ENCODE results near the gene PPP1R14B. TPM values are rescaled to one million over a fixed set of nuclear protein-coding genes. Genes with fewer than 3 reads are reported as not detected.

Gene PPP1R14B
- total and polyA plus RNA-seq, 2 donors = 31.6 to 62.8 TPM

GRCh38 chr11:64285885-64286800 is 39.4 kb upstream of the PPP1R14B start:
- 25% methylated on average over 40 of the region's 40 CpGs for WGBS
- Histone ChIP-seq H3K4me1 (ENCODE audit: insufficient read depth) (no peaks in the 10 kb centered on the region), H3K36me3 (ENCODE audit: insufficient read depth) (no peaks in the 10 kb centered on the region), H3K4me3 (ENCODE audit: low read depth, low read length) (peak overlapping the region; percentile 75), H3K27ac (ENCODE audit: low read depth) (no peak overlapping the region)
- DNase-seq (ENCODE audit: extremely low spot score) = no peak

DNA sequence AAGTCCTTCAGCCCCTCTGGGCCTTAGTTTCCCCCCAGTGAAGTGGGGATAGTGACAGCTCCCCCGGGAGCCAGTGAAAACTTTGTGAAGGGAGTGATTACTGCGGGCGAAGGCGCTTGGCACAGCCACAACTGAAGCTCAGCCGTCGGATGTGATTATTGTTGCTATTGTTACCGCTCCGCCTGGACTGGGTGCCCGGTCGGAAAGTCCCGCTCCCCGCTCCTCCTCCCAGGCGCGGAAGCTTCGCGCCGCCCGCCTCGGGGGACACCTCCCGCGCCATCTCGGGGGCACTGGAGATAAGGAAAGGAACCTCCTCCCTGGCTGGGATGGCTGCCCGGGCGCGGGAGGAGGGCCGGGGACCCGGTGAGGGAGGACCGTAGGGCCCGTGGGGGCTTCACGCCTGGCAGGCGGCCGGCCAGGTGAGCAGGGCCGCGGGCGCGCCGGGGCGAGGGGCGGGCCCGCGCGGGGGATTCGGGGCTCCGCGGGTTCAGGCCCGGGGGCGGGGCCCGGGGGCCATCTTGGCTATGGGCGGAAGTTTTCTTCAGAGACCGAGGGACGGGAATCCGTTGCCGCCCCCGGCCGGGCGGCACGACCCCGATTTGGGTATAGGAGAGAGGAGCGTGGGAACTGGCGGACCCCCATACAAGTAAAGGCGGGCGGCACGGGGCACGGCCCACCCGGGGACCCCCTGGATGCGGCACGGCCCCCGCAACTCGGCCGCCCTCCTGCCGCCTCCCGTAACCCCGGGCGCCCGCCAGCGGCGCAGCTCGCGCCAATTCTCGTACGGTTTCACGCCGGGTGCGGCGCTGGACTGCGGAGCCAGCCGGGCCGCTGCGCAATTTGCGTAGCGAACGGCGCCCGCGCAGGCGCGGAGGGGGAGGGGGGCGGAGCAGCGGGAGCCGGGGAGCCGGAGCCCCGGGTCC is 38.5 kb upstream of the PPP1R14B start, which contains the start of gene GPR137:
TSS of gene GPR137 (plus strand) at position 887 of the 923 bp plus-strand sequence. CDS start 677 bp downstream, outside the sequence.
- Histone ChIP-seq H3K4me1 (ENCODE audit: insufficient read depth) (no peaks in the 10 kb centered on the region), H3K4me3 (ENCODE audit: low read depth, low read length) (peak within 1 kb of the TSS; percentile 75), H3K36me3 (ENCODE audit: insufficient read depth) (no peaks in the 10 kb centered on the region), H3K27ac (ENCODE audit: low read depth) (peak within 1 kb of the TSS; percentile 96)
- no peak for DNase-seq (ENCODE audit: extremely low spot score)
- under 1% methylated on average over 100 of the region's 102 CpGs for WGBS

GRCh38 chr11:64284048-64284961 is 37.6 kb upstream of the PPP1R14B start, which contains the start of gene BAD:
Gene BAD, minus strand, starts transcription at chr11:64284665. Its CDS starts 297 bp downstream, at chr11:64284368.
- peak within 1 kb of the TSS; percentile 75 for H3K4me3 ChIP-seq (ENCODE audit: low read depth, low read length)
- H3K27ac ChIP-seq (ENCODE audit: low read depth) = peak within 1 kb of the TSS; percentile 96
- no peaks in the 10 kb centered on the region for H3K4me1 ChIP-seq (ENCODE audit: insufficient read depth)
- 3% methylated on average over 44 of the region's 44 CpGs for WGBS
- DNase-seq (ENCODE audit: extremely low spot score) = peak; percentile 88
- no peaks in the 10 kb centered on the region for H3K36me3 ChIP-seq (ENCODE audit: insufficient read depth)

GRCh38 chr11:64283092-64283491 is 36.3 kb upstream of the PPP1R14B start:
- DNase-seq (ENCODE audit: extremely low spot score) = no peak
- H3K4me1 ChIP-seq (ENCODE audit: insufficient read depth) = no peaks in the 10 kb centered on the region
- H3K27ac ChIP-seq (ENCODE audit: low read depth) = no peak overlapping the region
- no peaks in the 10 kb centered on the region for H3K36me3 ChIP-seq (ENCODE audit: insufficient read depth)
- 90% methylated on average over 3 of the region's 3 CpGs for WGBS
- H3K4me3 ChIP-seq (ENCODE audit: low read depth, low read length) = no peak overlapping the region

DNA sequence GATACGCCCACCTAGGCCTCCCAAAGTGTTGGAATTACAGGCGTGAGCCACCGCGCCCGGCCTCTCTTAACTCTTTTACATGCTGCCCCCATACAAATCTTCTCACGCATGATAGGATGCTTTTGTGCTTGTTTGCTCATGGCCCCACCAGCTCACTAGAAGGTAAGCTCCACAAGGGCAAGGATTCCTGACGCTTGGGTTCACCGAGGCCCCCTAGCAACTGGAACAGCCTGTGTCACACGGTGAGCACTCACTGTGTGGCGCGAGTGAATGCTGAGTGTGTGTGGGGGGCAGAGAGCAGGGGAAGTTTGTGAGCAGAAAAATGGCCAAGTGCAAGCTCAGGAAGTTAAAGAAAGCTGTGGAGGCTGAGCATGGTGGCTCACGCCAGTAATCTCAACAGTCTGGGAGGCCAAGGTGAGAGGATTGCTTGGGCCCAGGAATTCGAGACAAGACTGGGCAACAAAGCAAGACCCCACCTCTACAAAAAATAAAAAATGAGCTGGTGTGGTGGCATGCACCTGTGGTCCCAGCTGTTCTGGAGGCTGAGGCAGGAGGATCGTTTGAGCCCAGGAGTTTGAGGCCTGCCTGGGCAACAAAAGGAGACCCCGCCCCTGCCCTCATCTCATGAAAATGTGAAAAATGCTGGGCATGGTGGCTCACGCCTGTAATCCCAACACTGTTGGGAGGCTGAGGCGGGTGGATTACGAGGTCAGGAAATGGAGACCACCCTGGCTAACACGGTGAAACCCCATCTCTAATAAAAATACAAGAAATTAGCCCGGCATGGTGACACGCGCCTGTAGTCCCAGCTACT is 35.4 kb upstream of the PPP1R14B start:
- 94% methylated on average over 22 of the region's 22 CpGs for WGBS
- Histone ChIP-seq H3K27ac (ENCODE audit: low read depth) (no peak overlapping the region), H3K4me3 (ENCODE audit: low read depth, low read length) (no peak overlapping the region), H3K4me1 (ENCODE audit: insufficient read depth) (no peaks in the 10 kb centered on the region), H3K36me3 (ENCODE audit: insufficient read depth) (no peaks in the 10 kb centered on the region)
- no peak for DNase-seq (ENCODE audit: extremely low spot score)

DNA sequence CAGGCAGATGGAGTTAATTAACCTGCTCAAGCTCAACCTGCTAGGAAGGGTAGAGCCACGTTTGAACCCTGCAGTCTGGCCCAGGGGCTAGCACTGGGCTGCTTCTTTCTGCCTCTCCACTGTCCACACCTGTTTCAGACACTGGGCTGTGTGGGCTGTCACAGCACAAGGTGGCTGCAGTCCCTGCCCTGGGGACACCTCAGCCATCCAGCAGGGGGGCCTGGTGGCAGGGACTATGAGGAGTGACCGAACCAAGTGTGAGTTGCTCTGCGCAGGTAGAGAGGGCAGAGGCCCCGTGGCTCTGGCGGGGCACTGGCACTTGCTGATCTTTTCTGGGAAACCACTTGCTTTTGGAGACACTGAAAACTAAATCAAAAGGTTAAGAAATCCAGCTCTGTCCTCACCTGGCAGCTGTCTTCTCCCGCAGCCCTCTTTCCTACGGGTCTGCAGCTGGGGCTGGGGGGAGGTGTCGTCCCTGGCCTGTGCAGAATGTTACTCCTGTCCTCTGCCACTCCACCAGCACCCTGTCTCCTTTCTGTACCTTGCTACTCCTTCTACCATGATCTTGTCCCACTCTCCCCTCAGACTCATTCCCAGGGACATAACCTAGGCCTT is 31.9 kb upstream of the PPP1R14B start:
- H3K4me3 ChIP-seq (ENCODE audit: low read depth, low read length) = no peak overlapping the region
- no peak overlapping the region for H3K27ac ChIP-seq (ENCODE audit: low read depth)
- DNase-seq (ENCODE audit: extremely low spot score) = no peak
- WGBS = 86% methylated on average over 8 of the region's 8 CpGs
- no peaks in the 10 kb centered on the region for H3K36me3 ChIP-seq (ENCODE audit: insufficient read depth)
- no peaks in the 10 kb centered on the region for H3K4me1 ChIP-seq (ENCODE audit: insufficient read depth)

DNA sequence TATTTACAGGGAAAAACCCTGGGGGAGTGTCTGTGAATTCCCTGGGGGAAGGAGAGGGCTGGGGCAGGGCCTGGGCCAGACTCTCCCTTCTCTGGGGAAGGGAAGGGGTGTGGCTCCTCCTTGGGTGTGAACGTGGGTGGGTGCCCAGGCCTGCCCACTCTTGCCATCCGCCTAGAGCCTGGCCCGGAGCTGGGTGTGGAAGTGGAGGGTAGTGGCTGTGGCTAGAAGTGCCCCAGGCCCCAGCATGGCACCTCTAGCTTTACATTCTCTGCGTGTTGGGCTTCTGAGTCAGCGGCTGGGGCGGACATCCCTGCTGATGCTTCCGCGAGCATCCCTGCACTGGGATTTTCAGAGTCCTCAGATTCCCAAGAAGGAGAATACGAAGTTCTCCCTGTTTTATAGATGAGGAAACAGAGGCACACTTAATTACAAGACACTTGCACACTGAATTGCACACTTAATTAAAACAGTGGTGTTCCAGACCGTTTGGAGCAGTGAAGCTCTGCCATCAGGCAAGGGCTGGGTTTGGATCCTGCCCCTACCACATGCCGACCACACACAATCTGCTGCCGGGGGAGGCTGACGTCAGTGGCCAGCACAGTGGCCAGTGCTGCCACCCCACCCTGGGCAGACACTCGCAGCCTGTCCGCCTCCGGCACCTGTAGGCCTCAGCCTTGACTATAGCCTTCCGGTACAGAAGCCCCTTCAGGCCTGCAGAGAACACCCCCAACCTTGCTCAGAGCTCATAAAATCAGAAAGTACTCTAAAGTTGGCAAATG is 30.1 kb upstream of the PPP1R14B start:
- WGBS = 78% methylated on average over 17 of the region's 17 CpGs
- no peaks in the 10 kb centered on the region for H3K4me1 ChIP-seq (ENCODE audit: insufficient read depth)
- H3K4me3 ChIP-seq (ENCODE audit: low read depth, low read length) = no peak overlapping the region
- DNase-seq (ENCODE audit: extremely low spot score) = no peak
- no peak overlapping the region for H3K27ac ChIP-seq (ENCODE audit: low read depth)
- H3K36me3 ChIP-seq (ENCODE audit: insufficient read depth) = no peaks in the 10 kb centered on the region

GRCh38 chr11:64275841-64276240 is 29.1 kb upstream of the PPP1R14B start:
- Histone ChIP-seq H3K27ac (ENCODE audit: low read depth) (no peak overlapping the region), H3K36me3 (ENCODE audit: insufficient read depth) (no peaks in the 10 kb centered on the region), H3K4me3 (ENCODE audit: low read depth, low read length) (no peak overlapping the region), H3K4me1 (ENCODE audit: insufficient read depth) (no peaks in the 10 kb centered on the region)
- no peak for DNase-seq (ENCODE audit: extremely low spot score)
- WGBS = 75% methylated on average over 2 of the region's 2 CpGs

DNA sequence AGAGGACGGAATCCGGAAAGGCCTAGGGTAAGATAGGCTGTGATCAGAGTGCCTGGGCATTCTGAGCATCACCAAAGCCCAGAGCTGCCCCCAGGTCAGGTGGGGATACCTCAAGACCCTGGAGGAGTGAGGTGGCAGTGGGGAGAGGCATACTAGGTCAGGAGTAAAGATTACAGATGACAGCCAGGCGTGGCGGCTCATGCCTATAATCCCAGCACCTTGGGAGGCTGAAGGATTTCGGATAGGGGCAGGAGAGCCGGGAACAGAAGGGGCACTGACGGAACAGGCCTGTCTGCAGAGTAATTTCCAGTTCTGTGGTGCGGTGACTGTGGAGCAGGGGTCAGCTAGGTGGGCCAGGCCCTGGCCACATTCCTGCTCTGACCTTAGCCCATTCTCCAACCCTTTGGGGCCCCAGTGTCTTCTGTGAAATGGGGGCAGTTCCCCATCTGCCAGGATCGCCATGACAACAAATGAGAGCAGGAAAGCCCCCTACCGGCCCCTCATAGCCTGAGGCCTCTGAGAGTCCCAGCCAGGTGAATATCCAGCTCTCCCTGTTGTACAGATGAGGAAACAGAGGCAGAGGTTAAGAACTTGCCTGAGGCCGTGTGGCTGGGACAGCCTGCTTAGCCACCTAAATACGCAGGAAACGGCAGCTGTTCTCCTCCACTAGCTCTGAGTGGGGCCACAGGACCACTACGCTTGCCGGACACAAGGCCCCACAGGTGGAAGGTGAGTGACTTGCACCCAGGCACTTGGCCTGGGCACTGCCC is 28.5 kb upstream of the PPP1R14B start:
- no peak overlapping the region for H3K27ac ChIP-seq (ENCODE audit: low read depth)
- H3K36me3 ChIP-seq (ENCODE audit: insufficient read depth) = no peaks in the 10 kb centered on the region
- DNase-seq (ENCODE audit: extremely low spot score) = no peak
- H3K4me3 ChIP-seq (ENCODE audit: low read depth, low read length) = no peak overlapping the region
- 88% methylated on average over 15 of the region's 15 CpGs for WGBS
- H3K4me1 ChIP-seq (ENCODE audit: insufficient read depth) = no peaks in the 10 kb centered on the region

- Histone ChIP-seq H3K27ac (ENCODE audit: low read depth) (peak overlapping the region; percentile 92), H3K4me3 (ENCODE audit: low read depth, low read length) (peak overlapping the region; percentile 59), H3K4me1 (ENCODE audit: insufficient read depth) (no peaks in the 10 kb centered on the region), H3K36me3 (ENCODE audit: insufficient read depth) (no peaks in the 10 kb centered on the region)
- under 1% methylated on average over 58 of the region's 58 CpGs for WGBS
- peak; percentile 99 for DNase-seq (ENCODE audit: extremely low spot score)
Observed at GRCh38 chr11:64269540-64270220, 22.9 kb upstream of the PPP1R14B start.

Measured in urinary bladder (tissue), 4 donors.